ENCODE measurements around the gene TMEM123.

The TMEM123 gene

GRCh38 chr11:102485095-102485722 is 32.6 kb upstream of the TMEM123 start:
- Histone ChIP-seq H3K36me3 (ENCODE audit: insufficient read depth, insufficient read length, low read length) (no peaks in the 10 kb centered on the region), H3K27me3 (ENCODE audit: insufficient read depth, insufficient read length) (no peaks in the 10 kb centered on the region), H3K4me3 (ENCODE audit: insufficient read length, low read depth) (no peak overlapping the region), H3K9me3 (ENCODE audit: insufficient read depth, low read length) (no peaks in the 10 kb centered on the region), H3K9ac (ENCODE audit: insufficient read length, low read depth) (no peak overlapping the region), H3K4me1 (ENCODE audit: insufficient read depth, insufficient read length) (no peaks in the 10 kb centered on the region)
- no peak for DNase-seq (ENCODE audit: low read depth, low spot score)
- TF ChIP-seq SUZ12 (IDR thresholded peaks at IDR 0.05; ENCODE audit: extremely low read depth, insufficient read depth, insufficient read length) (no peak), YY1 (IDR thresholded peaks at IDR 0.05; ENCODE audit: insufficient read depth, insufficient read length) (no peak), ZNF274 (IDR thresholded peaks at IDR 0.05; ENCODE audit: low read depth, low read length) (no peak)

- H3K9ac ChIP-seq (ENCODE audit: insufficient read length, low read depth): no peak overlapping the region
- H3K36me3 ChIP-seq (ENCODE audit: insufficient read depth, insufficient read length, low read length): no peaks in the 10 kb centered on the region
- H3K27me3 ChIP-seq (ENCODE audit: insufficient read depth, insufficient read length): no peaks in the 10 kb centered on the region
- no peak overlapping the region for H3K4me3 ChIP-seq (ENCODE audit: insufficient read length, low read depth)
- TF ChIP-seq ZNF274 (IDR thresholded peaks at IDR 0.05; ENCODE audit: low read depth, low read length): no peak
- no peak for TF ChIP-seq YY1 (IDR thresholded peaks at IDR 0.05; ENCODE audit: insufficient read depth, insufficient read length)
- TF ChIP-seq SUZ12 (IDR thresholded peaks at IDR 0.05; ENCODE audit: extremely low read depth, insufficient read depth, insufficient read length): no peak
- no peaks in the 10 kb centered on the region for H3K9me3 ChIP-seq (ENCODE audit: insufficient read depth, low read length)
- H3K4me1 ChIP-seq (ENCODE audit: insufficient read depth, insufficient read length): no peaks in the 10 kb centered on the region
- DNase-seq (ENCODE audit: low read depth, low spot score): no peak
Observed at GRCh38 chr11:102482433-102482832, 29.9 kb upstream of the TMEM123 start.

- no peak for DNase-seq (ENCODE audit: low read depth, low spot score)
- H3K27me3 ChIP-seq (ENCODE audit: insufficient read depth, insufficient read length): no peaks in the 10 kb centered on the region
- TF ChIP-seq YY1 (IDR thresholded peaks at IDR 0.05; ENCODE audit: insufficient read depth, insufficient read length) (no peak), SUZ12 (IDR thresholded peaks at IDR 0.05; ENCODE audit: extremely low read depth, insufficient read depth, insufficient read length) (no peak), ZNF274 (IDR thresholded peaks at IDR 0.05; ENCODE audit: low read depth, low read length) (no peak)
- H3K4me1 ChIP-seq (ENCODE audit: insufficient read depth, insufficient read length): no peaks in the 10 kb centered on the region
- no peak overlapping the region for H3K4me3 ChIP-seq (ENCODE audit: insufficient read length, low read depth)
- no peaks in the 10 kb centered on the region for H3K9me3 ChIP-seq (ENCODE audit: insufficient read depth, low read length)
- H3K36me3 ChIP-seq (ENCODE audit: insufficient read depth, insufficient read length, low read length): no peaks in the 10 kb centered on the region
- H3K9ac ChIP-seq (ENCODE audit: insufficient read length, low read depth): no peak overlapping the region
Observed at GRCh38 chr11:102479733-102480132, 27.2 kb upstream of the TMEM123 start.

- no peaks in the 10 kb centered on the region for H3K9me3 ChIP-seq (ENCODE audit: insufficient read depth, low read length)
- no peak overlapping the region for H3K4me3 ChIP-seq (ENCODE audit: insufficient read length, low read depth)
- H3K27me3 ChIP-seq (ENCODE audit: insufficient read depth, insufficient read length): no peaks in the 10 kb centered on the region
- no peaks in the 10 kb centered on the region for H3K4me1 ChIP-seq (ENCODE audit: insufficient read depth, insufficient read length)
- no peak overlapping the region for H3K9ac ChIP-seq (ENCODE audit: insufficient read length, low read depth)
- TF ChIP-seq SUZ12 (IDR thresholded peaks at IDR 0.05; ENCODE audit: extremely low read depth, insufficient read depth, insufficient read length) (no peak), ZNF274 (IDR thresholded peaks at IDR 0.05; ENCODE audit: low read depth, low read length) (no peak), YY1 (IDR thresholded peaks at IDR 0.05; ENCODE audit: insufficient read depth, insufficient read length) (no peak)
- H3K36me3 ChIP-seq (ENCODE audit: insufficient read depth, insufficient read length, low read length): no peaks in the 10 kb centered on the region
- DNase-seq (ENCODE audit: low read depth, low spot score): no peak
Observed at GRCh38 chr11:102478673-102479299, 26.2 kb upstream of the TMEM123 start.

GRCh38 chr11:102476812-102477211 is 24.2 kb upstream of the TMEM123 start:
- Histone ChIP-seq H3K27me3 (ENCODE audit: insufficient read depth, insufficient read length) (no peaks in the 10 kb centered on the region), H3K9ac (ENCODE audit: insufficient read length, low read depth) (no peak overlapping the region), H3K9me3 (ENCODE audit: insufficient read depth, low read length) (no peaks in the 10 kb centered on the region), H3K36me3 (ENCODE audit: insufficient read depth, insufficient read length, low read length) (no peaks in the 10 kb centered on the region), H3K4me3 (ENCODE audit: insufficient read length, low read depth) (no peak overlapping the region), H3K4me1 (ENCODE audit: insufficient read depth, insufficient read length) (no peaks in the 10 kb centered on the region)
- no peak for DNase-seq (ENCODE audit: low read depth, low spot score)
- TF ChIP-seq YY1 (IDR thresholded peaks at IDR 0.05; ENCODE audit: insufficient read depth, insufficient read length) (no peak), ZNF274 (IDR thresholded peaks at IDR 0.05; ENCODE audit: low read depth, low read length) (no peak), SUZ12 (IDR thresholded peaks at IDR 0.05; ENCODE audit: extremely low read depth, insufficient read depth, insufficient read length) (no peak)

GRCh38 chr11:102476069-102476468 is 23.5 kb upstream of the TMEM123 start:
- H3K9me3 ChIP-seq (ENCODE audit: insufficient read depth, low read length): no peaks in the 10 kb centered on the region
- TF ChIP-seq ZNF274 (IDR thresholded peaks at IDR 0.05; ENCODE audit: low read depth, low read length) (no peak), YY1 (IDR thresholded peaks at IDR 0.05; ENCODE audit: insufficient read depth, insufficient read length) (no peak), SUZ12 (IDR thresholded peaks at IDR 0.05; ENCODE audit: extremely low read depth, insufficient read depth, insufficient read length) (no peak)
- no peak overlapping the region for H3K9ac ChIP-seq (ENCODE audit: insufficient read length, low read depth)
- no peaks in the 10 kb centered on the region for H3K36me3 ChIP-seq (ENCODE audit: insufficient read depth, insufficient read length, low read length)
- H3K27me3 ChIP-seq (ENCODE audit: insufficient read depth, insufficient read length): no peaks in the 10 kb centered on the region
- H3K4me1 ChIP-seq (ENCODE audit: insufficient read depth, insufficient read length): no peaks in the 10 kb centered on the region
- DNase-seq (ENCODE audit: low read depth, low spot score): no peak
- H3K4me3 ChIP-seq (ENCODE audit: insufficient read length, low read depth): no peak overlapping the region

GRCh38 chr11:102473543-102473942 is 21.0 kb upstream of the TMEM123 start:
- DNase-seq (ENCODE audit: low read depth, low spot score): no peak
- no peaks in the 10 kb centered on the region for H3K4me1 ChIP-seq (ENCODE audit: insufficient read depth, insufficient read length)
- H3K4me3 ChIP-seq (ENCODE audit: insufficient read length, low read depth): no peak overlapping the region

More at GRCh38 chr11:102473543-102473942, 21.0 kb upstream of the TMEM123 start:
- H3K36me3 ChIP-seq (ENCODE audit: insufficient read depth, insufficient read length, low read length): no peaks in the 10 kb centered on the region
- no peaks in the 10 kb centered on the region for H3K27me3 ChIP-seq (ENCODE audit: insufficient read depth, insufficient read length)
- no peak for TF ChIP-seq YY1 (IDR thresholded peaks at IDR 0.05; ENCODE audit: insufficient read depth, insufficient read length)
- TF ChIP-seq ZNF274 (IDR thresholded peaks at IDR 0.05; ENCODE audit: low read depth, low read length): no peak
- no peak overlapping the region for H3K9ac ChIP-seq (ENCODE audit: insufficient read length, low read depth)
- no peaks in the 10 kb centered on the region for H3K9me3 ChIP-seq (ENCODE audit: insufficient read depth, low read length)

Data from NT2/D1 (cell line).